Right forelimb (tissue), 1 donor: ENCODE results near the gene KCTD16.
A peak's percentile ranks its signal among the peaks of the same experiment; 100 is the strongest.

Experiments used
- DNase-seq: peaks from one replicate; pipeline ENCODE4 v3.0.0-alpha.2; 2018

The KCTD16 gene

DNA sequence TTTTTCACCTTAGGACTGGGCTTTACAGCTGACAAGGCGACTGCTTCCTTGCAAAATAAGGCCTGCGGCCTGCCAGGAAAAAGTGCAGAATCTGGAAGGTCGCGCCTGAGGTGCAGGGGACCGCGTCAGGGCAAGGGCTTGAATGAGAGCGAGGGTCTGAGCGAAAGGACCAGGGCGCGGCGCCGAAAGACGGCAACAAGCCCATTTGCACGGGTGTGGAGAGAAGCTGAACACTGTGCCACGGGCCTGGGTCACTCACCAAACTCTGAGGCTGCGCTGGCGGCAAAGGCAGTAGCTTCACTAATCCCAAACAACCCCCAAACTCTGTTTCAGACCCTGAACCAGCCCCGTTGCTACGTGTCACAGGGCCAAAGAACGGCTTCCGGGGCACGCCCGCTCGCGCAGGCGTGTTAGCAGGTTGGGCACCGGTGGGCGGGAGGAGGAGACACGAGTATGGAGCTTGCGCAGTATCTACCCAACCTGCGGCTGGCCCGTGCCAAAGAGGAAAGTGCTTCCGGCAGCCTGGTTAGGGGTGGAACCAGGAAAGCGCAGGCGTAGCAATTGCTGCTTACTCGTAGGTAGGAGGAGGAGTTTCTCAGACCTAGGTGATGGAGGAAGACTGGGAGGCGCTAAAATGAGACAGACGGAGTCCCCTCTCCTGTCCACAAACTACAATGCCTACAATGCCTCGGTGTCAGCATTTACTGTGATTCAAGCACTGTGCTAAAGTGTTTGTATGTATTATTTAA lies at the start of gene KCTD16, which contains the start of gene YIPF5:
Gene KCTD16 (plus strand): TSS at position 598 of the 749 bp plus-strand sequence.
Gene YIPF5 (minus strand): TSS at position 384 of the 749 bp plus-strand sequence. CDS start 704 bp downstream, outside the sequence.
- DNase-seq = peak; percentile 96

DNA sequence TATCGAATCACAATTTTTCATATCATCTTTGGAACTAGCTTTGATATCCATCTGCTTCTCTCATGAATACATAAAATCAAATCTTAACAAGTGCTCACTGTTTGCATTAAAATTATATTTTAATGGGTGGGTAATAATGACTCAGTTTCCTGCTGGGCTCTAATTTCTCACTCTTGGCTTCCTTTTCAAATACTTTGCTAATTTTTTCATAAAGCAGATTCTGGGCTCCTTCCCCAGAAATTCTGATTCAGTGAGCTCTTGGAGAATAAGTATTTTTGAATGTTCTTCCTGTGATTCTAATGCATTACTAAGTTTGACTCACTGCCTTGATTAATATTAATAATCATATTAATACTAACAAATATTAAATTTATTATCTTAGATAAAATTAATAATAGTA lies 49.1 kb upstream of the KCTD16 start:
- no peak for DNase-seq

DNA sequence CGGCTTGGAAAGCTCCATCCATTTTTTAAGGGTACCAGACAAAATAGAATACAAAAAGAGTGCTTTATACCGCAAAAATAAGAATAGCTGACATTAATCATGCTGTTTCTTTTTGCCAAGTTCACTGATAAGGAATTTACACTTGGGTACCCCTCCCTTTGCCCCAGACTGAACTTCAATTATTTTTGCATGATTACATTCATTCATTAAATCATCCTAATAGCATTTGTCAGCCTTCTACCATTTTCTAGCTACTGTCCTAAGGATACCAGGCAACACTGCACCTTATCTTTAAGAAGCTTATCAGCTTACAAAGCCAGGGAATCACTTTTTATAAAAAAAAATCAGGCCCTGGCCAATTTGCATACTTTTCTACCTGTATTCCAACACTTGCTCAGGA lies 48.6 kb upstream of the KCTD16 start:
- DNase-seq = no peak

DNA sequence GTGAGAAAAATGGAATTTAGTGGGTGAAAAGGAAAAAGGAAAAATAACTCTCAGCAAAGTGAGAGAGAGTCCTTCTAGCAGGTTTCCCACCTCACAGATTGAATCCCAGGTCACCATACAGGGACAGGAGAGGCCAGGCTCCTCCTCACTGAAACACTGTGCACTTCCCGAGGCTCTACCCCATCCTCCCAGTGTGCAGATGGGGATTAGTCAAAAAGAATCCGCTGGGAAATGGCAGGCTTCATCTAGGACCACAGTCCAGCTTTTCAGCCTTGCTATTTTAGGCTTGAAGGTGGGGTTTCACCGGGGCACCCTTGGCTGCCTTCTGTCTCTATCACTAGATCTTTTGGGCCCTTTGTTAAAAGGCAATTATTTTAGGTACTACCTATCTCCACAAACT lies 48.0 kb upstream of the KCTD16 start:
- no peak for DNase-seq

DNA sequence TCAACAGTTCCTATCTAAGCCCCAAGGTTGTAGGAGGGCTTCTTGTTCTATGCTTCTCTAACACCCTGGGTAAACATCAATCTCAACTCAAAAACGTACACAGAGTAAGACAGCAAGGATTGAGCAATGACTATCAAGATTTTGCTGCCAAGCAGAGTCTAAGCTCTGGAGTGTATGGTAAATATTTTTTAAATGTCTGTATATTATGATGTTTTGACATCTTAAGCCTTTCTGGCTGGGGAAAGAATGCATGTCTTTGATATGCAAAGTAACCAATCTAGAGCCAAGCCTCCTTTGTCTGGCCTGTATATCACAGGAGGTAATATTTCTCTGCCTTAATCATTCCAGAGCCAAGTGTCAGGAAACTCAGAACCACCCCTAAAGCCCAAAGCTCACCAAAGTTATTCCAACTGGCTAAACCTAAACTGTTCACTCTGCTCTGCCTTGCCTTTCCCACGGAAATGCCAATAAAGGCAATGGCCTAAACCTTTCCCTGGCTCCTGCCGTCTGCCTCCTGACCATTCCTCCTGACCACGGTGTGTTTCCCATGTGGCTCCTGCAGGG lies 45.4 kb upstream of the KCTD16 start:
- no peak for DNase-seq

DNA sequence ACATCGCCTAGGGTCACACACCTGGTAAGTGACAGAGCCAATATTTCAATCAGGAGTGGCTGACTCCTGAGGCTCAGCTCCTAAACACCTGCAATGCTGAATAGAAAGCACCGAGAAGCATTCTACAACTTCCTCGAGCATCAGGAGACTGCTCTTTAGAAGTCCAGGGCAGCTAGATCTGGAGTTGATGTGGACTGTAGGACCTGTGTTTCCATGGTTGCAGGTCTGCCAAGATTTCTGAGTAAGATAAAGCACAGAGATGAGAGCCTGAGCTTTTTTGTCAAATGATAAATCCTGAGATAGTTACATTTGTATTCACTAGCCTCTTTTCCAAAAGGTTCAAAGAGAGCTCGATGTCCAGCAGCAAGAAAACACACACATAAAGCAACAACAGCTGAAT lies 44.0 kb upstream of the KCTD16 start:
- no peak for DNase-seq

DNA sequence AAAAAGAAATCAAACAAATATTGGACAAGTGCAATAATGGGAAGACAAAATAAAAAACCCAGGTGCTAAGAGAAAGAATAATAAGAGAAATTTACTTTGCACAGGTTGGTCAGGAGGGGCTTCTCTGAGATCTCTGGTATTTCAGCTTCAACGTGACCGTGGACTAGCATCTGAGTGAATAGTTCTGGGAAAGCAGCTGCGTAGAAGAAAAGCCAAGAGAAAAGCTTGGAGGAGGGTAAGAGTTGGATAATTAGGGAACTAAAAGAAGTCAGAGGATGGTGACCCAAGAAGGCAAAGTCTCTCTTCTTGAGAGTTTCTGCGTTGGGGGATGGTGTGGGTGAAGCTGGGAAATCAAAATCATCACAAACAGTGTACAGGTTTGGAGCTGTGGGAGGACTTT lies 41.8 kb upstream of the KCTD16 start:
- DNase-seq = no peak

DNA sequence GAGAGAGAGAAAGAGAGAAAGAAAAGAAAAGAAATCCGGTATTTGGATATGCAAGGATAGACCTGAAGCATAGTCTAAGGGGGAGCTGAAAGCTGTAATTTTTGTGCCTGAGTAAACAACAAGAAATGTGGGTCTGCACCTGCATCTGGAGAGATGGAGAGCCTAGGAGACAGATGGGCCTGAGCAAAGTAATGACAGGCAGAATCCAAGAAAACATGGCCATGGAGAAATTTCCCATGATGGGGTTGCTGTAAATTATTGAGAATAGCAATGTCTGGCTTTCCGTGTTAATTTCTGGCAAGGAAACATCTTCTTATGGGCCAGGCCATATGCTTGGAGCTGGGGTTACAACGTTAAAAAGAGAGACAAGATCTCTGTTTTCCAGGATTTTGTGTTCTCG lies 40.4 kb upstream of the KCTD16 start:
- DNase-seq = no peak

DNA sequence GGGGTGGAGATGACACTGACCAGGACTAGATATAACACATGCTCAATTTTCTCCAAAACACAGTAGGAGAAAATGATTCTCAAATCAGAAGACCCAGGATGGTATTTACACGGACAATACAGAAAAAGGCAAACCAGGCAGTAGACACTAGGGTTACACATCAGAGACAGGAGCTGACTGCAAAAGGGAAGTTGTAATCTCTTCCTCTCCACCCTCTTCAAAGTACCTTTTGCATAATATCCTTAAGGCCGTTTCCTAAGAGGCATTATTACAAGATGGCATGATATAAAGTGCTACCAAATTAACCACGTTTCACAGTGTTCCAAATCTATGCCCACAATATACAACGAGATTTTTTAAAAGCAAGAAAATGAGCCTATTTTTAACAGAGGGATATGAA lies 39.4 kb upstream of the KCTD16 start:
- DNase-seq = no peak

DNA sequence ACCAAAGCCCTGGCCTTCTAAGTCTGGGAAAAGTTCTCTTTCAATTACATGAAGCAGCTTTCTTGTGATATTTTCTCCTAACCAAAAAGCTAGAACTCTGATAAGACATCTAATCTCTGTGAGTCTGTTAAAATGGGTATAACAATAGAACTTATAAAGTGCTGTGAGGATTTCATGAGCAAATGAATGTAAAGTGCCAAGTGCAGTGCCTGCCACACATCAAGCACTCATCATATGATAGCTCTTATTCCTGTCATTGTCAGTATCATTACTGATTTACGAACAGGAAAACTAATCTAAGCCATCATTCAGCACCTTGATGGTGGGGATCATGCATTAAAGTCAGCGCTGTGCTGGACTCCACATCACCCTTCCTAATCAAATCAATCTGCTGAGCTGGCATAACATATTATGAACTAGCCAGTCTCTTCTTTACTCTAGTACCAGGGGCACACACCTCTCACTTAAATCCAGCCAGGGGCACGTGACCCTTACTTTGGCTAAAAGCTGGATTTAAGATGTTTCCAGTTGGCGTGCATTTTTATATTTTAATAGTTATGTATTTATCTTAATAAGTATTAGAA lies 37.5 kb upstream of the KCTD16 start:
- DNase-seq = no peak

DNA sequence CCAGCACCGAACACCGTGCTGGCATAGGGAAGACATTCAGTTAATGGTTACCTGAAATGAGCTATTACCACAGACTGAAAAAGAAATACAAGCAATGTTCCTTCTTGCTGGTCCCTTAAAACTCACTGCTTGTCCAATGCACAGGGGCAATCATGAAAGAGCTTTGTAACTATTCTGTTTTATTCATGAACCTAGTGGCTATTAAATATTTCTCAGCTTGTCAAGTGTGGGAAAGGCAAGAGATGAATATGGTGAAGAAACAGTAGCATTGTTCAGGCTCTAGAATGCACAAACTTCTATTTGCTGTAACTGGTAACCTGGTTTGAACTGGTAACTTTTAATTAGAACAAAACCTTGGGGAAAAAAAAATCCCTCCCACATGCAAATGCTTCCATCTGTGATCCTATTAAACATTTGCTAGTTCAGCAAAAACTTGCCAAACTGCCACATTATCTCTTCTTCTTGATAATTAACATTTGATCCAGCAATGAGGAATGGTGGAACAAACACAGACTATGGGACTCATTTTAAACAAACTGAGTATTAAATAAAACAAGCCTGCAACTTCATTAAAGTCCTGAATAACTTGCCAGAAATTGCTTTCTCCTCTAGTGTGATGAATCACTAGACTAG lies 36.4 kb upstream of the KCTD16 start:
- DNase-seq = no peak

DNA sequence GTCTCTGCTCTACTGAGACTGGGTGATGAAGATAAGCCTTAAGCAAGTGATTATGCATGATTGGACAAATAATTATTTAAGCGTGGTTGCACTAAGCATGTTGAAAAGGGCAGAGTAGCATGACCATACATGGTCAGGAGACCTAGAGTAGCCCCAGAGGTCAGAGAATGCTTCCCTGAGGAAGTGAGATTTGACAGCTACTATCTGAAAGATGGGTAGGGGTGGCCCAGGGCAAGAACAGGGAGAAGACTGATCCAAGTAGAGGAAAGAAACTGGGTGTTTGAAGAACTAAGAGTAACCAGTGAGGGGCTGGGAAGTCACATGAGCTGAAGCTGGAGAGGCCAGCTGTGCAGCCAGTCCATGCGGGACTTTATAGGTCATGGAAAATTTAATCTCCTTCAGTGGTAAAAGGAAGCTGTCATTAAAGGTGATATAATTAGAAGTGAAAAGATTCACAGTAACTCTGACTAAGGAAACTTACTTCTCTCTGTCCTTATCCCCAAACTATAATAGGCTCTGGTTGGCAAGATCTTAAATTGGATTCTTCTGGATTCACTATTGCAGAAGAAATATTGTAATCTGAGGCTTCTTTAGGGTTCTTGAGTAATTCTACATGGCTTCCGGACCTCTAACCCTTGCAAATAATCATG lies 35.4 kb upstream of the KCTD16 start:
- DNase-seq = no peak

DNA sequence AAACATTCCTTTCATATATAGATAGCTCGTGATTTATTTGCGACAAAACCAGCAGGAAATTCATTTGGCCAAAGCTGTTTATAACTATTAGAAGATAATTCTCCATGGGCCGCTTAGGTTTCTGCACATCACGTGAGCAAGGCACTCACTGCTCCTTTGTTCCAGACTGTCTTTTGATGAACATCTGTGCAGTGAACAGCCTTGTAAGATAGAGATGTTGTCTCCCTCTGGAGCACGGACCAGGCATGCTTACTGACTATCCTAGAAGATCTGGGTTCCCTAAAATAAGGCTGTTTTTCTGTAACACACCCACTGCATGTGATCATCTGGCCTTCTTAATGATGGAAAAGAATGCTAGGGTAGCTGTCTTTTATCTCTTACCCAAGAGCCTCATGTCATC lies 31.1 kb upstream of the KCTD16 start:
- no peak for DNase-seq

DNA sequence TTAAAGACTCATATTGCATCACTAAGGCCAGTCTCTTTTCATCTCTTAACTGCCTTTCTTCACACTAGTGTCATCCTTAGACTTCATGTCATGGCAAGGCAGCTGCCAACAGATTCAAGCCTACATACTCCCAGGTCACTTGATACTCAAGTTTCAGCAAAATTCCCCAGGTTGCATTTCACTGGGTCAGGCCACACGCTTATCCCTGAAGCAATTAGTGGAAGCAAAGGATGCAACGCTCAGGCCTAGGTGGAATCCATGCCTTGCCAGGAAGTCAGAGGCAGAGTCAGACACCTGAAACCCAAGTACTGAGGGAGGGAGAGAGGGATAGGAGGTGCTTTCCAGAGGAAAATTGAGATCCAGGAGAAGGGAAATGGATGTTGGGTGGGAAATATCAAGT lies 29.1 kb upstream of the KCTD16 start:
- DNase-seq = no peak

DNA sequence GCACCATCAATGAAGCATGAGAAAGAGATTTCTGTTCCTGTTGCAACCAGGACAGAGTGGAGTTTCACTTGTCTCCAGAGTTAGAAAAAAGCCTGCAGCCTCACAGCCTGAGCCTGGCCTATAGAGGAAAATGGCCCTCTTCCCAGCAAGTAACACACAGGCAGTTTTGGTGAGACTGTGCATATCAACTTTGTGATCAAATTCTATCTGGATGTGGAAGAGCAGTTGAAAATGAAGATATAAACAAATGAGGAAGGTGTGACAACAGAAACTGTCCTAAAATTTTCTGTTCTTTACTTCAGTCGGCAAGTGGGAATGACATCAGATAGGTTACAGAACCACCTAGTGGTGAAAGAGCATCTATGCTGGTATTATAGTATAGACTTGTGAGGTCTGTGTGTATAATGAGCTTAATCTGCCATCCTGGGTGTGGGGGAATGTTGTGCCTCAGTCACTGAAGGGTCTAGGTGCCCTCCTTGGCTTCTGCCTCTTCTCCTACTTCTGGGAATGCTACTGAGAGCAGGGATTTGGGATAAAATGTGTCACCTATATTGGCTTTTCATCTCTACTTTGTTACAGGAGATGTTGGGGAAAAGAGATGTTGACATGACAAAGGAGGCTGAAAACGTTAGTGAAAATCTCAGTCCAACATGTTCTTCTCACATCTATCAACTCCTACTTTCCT lies 28.4 kb upstream of the KCTD16 start:
- DNase-seq = no peak

DNA sequence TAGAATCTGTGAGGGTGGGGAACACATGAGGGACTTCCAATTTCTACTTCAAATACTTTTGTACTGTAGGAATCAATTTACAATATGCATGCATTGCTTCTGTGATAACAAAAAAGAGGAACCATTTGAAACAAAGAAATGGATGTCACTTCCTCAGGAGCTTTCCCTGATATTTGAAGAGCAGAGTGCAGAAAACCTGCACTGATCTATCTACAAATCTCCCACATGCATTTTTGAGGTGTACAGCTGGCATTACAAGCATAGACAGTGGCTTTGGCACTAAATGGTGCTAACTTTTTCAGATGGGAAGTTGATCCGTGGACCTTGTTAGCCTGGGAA lies 27.9 kb upstream of the KCTD16 start:
- no peak for DNase-seq

DNA sequence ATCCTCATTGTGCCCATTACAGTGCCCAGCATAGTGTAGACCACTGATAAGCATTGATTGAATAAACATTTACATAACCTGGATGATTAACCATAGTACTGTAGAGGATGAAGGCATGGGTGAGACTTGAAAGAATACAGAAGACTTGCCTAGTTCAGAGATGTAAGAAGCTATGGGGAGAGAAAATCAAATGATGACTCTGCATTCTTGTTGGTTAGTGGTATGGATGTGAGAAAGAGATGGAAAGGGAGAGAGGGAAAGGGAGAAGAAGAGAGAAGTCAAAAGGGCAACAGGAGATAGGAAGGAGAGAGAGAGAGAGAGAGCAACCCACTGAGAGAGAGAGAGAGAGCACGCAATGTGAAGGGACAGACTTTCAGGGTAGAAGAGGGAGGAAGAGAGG lies 27.0 kb upstream of the KCTD16 start:
- DNase-seq = no peak

DNA sequence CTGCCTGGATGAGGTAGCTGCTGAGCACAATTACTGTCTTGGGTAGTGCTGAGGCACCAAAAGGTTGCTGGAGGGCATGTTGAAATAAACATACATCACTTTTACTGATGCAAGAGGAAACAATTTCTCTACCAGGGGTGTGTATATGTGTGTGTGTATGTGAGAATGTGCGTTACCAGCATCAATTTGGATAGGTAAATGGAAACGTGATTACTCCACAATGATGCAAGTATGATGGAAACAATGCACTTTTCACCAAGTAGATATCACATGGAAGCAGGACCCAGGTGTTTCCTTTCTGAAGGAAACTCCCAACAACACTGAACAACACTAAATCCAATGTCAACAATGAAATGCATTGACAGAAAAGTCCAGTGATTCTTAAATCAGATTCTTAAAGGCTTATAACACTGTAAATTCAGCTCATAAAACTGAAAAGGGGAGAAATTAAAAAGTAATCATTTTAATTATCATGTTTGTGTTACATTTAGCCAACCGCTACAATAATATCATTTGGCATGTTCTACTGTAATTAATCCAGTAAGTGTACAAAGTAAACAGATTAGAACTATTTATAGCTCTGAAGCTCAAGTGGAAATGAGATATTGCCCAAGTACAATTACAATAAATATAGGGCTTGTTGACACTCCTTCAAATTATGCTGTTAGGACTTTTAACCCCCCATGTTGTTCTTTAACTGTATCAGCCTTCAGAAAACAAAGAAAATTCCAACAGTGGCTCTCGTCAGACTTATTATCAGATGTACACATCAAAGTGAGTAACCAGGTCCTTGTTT lies 25.5 kb upstream of the KCTD16 start:
- DNase-seq = no peak

DNA sequence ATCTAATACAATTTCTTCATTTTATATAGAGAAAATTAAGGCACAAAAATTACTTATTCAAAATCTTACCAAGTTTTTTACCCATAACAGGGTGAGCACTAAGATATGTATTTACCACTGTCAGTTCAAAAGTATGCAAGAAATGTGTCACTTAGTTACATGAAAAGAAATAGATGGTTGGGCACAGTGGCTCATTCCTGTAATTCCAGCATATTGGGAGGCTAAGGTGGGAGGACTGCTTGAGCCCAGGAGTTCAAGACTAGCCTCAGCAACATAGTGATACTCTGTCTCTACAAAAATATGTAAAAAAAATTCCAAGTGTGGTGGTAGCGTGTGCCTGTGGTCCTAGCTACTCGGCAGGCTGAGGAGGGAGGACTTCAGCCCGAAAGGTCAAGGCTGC lies 19.6 kb upstream of the KCTD16 start:
- no peak for DNase-seq

DNA sequence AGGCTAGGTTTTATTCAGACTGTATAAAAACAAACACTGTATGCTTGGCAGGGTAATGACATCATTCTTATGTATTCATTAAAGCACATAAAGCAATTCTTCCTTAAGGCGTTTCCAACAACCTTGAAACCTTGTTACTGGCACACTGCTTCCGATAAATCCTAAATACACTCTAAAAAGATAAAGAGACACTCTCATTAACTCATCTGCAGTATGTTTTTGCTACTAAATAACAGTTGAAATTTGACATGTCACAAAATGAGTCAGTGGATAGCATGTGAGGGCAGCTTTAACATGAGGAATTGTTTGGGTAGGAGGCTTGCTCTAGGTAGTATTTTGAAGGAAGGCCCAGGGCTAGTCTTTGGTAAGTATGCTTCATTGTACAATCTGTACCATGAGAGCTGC lies 13.9 kb upstream of the KCTD16 start:
- DNase-seq = no peak

DNA sequence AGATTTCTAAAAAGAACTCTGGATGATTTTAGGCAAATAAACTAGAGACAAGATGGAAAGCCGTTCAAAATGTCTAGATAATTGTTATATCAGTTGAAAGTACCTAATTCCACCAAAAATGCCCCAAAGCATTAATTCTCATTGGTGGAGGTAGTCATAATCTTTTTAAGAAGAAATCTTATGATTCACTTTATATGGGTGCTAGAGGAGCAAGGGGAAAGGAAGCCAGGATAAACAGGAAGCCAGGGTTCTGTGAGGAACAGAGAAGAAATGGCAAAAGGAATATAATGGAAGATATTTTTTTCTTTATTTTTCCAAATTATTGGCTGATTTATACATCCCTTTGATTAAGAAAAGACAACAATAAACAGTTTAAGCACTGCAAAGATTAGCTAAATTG lies 8.0 kb upstream of the KCTD16 start:
- DNase-seq = no peak

DNA sequence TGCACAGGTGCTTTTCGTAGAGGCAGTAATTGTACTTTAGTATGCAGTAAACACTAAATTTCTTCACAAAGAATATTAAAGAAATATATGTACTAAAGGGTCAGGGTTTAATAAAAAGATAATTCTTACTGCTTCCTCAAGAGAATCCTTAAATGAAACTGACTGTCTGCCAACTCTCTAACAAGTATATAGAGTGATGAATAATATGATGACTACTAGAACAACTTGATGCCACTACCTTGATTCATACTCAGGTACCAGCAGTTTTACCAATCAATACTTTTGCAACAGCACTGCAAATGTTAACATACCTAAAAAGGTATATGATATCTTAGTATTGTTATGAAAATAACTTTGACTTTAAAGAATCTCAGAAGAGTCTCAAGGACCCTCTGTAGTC lies 4.0 kb upstream of the KCTD16 start:
- DNase-seq = no peak
